OCI-LY1 (cell line): ENCODE data around the gene INS.

Source experiments
- H2AFZ ChIP-seq: fragments of 200-600 bp; sonication (generic), shearing (Covaris generic); 2 replicates; pipeline ENCODE4 v1.6.0; 2014; ENCODE audit warnings: antibody characterized with exemption, mild to moderate bottlenecking, low read length
- H3F3A ChIP-seq: fragments of 200-600 bp; sonication (generic), shearing (Covaris generic); 2 replicates; pipeline ENCODE4 v1.6.0; 2014; ENCODE audit warnings: mild to moderate bottlenecking, antibody characterized with exemption, low read length, moderate library complexity; ENCODE audit not compliant: insufficient read depth
- H3K27ac ChIP-seq: fragments of 200-600 bp; sonication (generic); 2 replicates; pipeline ENCODE4 v1.5.1; 2014; ENCODE audit warnings: low read length, mixed run types, mild to moderate bottlenecking, low read depth; ENCODE audit not compliant: poor library complexity, severe bottlenecking
- H3K27me3 ChIP-seq: fragments of 200-600 bp; sonication (generic); 2 replicates; pipeline ENCODE4 v1.6.0; 2014; ENCODE audit warnings: antibody characterized with exemption, mild to moderate bottlenecking, low read length, moderate library complexity; ENCODE audit not compliant: insufficient read depth
- H3K36me3 ChIP-seq: fragments of 200-600 bp; sonication (generic); 2 replicates; pipeline ENCODE4 v1.6.1; 2014; ENCODE audit warnings: mild to moderate bottlenecking, antibody characterized with exemption, low read length, moderate library complexity, mixed read lengths; ENCODE audit not compliant: insufficient read depth
- H3K4me1 ChIP-seq: fragments of 200-600 bp; sonication (generic); 2 replicates; pipeline ENCODE4 v1.5.1; 2014; ENCODE audit warnings: mild to moderate bottlenecking, low read length, moderate library complexity; ENCODE audit not compliant: insufficient read depth, severe bottlenecking
- H3K4me2 ChIP-seq: fragments of 200-600 bp; sonication (generic), shearing (Covaris generic); 2 replicates; pipeline ENCODE4 v1.6.1; 2014; ENCODE audit warnings: low read length
- H3K4me3 ChIP-seq: fragments of 200-600 bp; sonication (generic); 2 replicates; pipeline ENCODE4 v1.5.1; 2014; ENCODE audit warnings: low read length, low read depth, mild to moderate bottlenecking, mixed read lengths; ENCODE audit not compliant: poor library complexity, severe bottlenecking
- H3K79me2 ChIP-seq: fragments of 200-600 bp; shearing (Covaris generic); 2 replicates; pipeline ENCODE4 v1.6.1; 2016; ENCODE audit warnings: mixed run types, low read length, mixed read lengths; ENCODE audit not compliant: insufficient read depth
- H3K9ac ChIP-seq: fragments of 200-600 bp; sonication (generic), shearing (Covaris generic); 2 replicates; pipeline ENCODE4 v1.6.1; 2014; ENCODE audit warnings: mild to moderate bottlenecking, low read length, mixed read lengths
- H3K9me2 ChIP-seq: fragments of 200-600 bp; sonication (generic), shearing (Covaris generic); 2 replicates; pipeline ENCODE4 v1.6.1; 2014; ENCODE audit warnings: low read depth, mild to moderate bottlenecking, low read length, mixed read lengths
- H3K9me3 ChIP-seq: fragments of 200-600 bp; shearing (Covaris generic); 2 replicates; pipeline ENCODE4 v1.6.1; 2014; ENCODE audit warnings: low read length, mixed read lengths
- H4K20me1 ChIP-seq: fragments of 200-600 bp; sonication (generic), shearing (Covaris generic); 2 replicates; pipeline ENCODE4 v1.6.0; 2016; ENCODE audit warnings: mild to moderate bottlenecking, low read length; ENCODE audit not compliant: insufficient read depth
- EZH2 ChIP-seq: fragments of 200-600 bp; sonication (generic), shearing (Covaris generic); IDR thresholded peaks from 2 replicates; pipeline ENCODE4 v1.8.0; 2017; ENCODE audit warnings: borderline replicate concordance, mixed run types, mild to moderate bottlenecking, antibody characterized with exemption, low read length, moderate library complexity, mixed read lengths
- TF ChIP-seq, protein P1 (sequence below): fragments of 200-600 bp; sonication (generic), shearing (Covaris generic); IDR thresholded peaks from 2 replicates; pipeline ENCODE4 v1.5.1; 2017; ENCODE audit warnings: mild to moderate bottlenecking, antibody characterized with exemption, low read length, moderate library complexity, mixed read lengths

Gene INS

DNA sequence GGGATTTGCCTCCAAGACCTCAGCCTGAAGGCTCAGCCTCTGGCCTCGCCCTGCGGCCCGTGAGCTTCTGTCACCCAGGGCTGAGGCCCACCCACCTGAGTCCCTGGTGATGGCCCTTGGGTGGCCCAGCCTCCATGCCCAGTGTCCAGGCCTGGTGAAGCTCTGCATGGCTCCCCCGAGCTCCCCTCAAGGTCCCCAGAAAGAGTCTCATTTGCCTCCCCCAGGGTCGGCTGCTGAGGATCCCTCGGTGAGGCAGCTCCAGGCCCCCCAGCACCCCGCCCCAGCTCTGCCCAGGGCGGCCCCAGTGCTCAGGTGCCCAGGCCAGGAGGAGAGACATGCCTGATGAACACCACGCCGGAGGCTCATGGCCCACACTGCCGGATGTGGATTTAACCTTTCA, 12.8 kb upstream of the INS start:
- H3K27me3 ChIP-seq: peaks cover 8% of the 10 kb centered on the region; the same call in 1 of the 2 replicates

DNA sequence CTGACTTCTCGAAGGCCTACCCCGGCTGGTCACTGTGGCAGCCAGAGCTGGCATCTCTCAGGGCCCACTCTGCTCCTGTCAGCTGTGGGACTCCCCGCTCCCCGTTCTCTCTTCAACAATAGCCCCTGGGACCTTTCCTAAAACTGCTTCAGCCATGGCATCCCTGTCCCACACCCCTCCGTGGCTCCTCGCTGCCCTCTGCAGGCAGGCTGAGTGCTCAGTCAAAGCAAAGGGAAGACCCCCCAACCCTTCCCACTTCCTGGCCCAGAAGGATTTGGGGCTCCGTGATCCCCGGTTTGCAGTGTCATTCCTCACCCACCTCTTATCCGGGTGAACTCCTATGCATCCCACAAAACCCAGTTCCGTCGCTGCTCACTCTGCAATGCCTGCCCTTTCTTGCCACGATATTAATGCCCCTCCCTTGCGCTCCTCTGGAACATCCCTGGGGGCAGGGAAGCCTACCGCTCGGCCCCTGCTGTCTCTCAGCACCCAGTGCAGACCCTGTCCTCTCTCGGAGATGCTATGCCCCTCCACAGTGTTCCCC, 12.2 kb upstream of the INS start:
- Histone ChIP-seq H3K4me1 (no peaks in the 10 kb centered on the region), H4K20me1 (no peaks in the 10 kb centered on the region), H3K27ac (no peak overlapping the region), H3F3A (no peaks in the 10 kb centered on the region), H3K79me2 (no peaks in the 10 kb centered on the region), H3K36me3 (no peaks in the 10 kb centered on the region), H3K9ac (no peak overlapping the region), H3K9me3 (no peaks in the 10 kb centered on the region), H3K9me2 (no peaks in the 10 kb centered on the region), H3K4me3 (no peak overlapping the region), H3K27me3 (peaks cover 8% of the 10 kb centered on the region; the same call in 1 of the 2 replicates), H2AFZ (no peak overlapping the region), H3K4me2 (no peak overlapping the region)
- no peak for TF ChIP-seq EZH2
- TF ChIP-seq, protein P1, sequence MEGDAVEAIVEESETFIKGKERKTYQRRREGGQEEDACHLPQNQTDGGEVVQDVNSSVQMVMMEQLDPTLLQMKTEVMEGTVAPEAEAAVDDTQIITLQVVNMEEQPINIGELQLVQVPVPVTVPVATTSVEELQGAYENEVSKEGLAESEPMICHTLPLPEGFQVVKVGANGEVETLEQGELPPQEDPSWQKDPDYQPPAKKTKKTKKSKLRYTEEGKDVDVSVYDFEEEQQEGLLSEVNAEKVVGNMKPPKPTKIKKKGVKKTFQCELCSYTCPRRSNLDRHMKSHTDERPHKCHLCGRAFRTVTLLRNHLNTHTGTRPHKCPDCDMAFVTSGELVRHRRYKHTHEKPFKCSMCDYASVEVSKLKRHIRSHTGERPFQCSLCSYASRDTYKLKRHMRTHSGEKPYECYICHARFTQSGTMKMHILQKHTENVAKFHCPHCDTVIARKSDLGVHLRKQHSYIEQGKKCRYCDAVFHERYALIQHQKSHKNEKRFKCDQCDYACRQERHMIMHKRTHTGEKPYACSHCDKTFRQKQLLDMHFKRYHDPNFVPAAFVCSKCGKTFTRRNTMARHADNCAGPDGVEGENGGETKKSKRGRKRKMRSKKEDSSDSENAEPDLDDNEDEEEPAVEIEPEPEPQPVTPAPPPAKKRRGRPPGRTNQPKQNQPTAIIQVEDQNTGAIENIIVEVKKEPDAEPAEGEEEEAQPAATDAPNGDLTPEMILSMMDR: peak; percentile 21; the same call in 1 of the 2 replicates

More for the DNA sequence above, 12.8 kb upstream of the INS start:
- Histone ChIP-seq H3K4me3 (no peak overlapping the region), H2AFZ (no peak overlapping the region), H3K36me3 (no peaks in the 10 kb centered on the region), H3F3A (no peaks in the 10 kb centered on the region), H4K20me1 (no peaks in the 10 kb centered on the region), H3K4me2 (no peak overlapping the region), H3K4me1 (no peaks in the 10 kb centered on the region), H3K79me2 (no peaks in the 10 kb centered on the region), H3K9ac (no peak overlapping the region), H3K9me2 (no peaks in the 10 kb centered on the region), H3K9me3 (no peaks in the 10 kb centered on the region), H3K27ac (no peak overlapping the region)
- no peak for TF ChIP-seq EZH2

GRCh38 chr11:2172676-2173075, 11.7 kb upstream of the INS start:
- Histone ChIP-seq H4K20me1 (no peaks in the 10 kb centered on the region), H3K4me1 (no peaks in the 10 kb centered on the region), H3K4me2 (no peak overlapping the region), H3K9me2 (no peaks in the 10 kb centered on the region), H3K9ac (no peak overlapping the region), H3K4me3 (no peak overlapping the region), H3K27ac (no peak overlapping the region), H3K9me3 (no peaks in the 10 kb centered on the region), H2AFZ (no peak overlapping the region), H3K79me2 (no peaks in the 10 kb centered on the region), H3F3A (no peaks in the 10 kb centered on the region), H3K36me3 (no peaks in the 10 kb centered on the region), H3K27me3 (peaks cover 8% of the 10 kb centered on the region; the same call in 1 of the 2 replicates)
- no peak for TF ChIP-seq EZH2
- TF ChIP-seq, protein P1: no peak

DNA sequence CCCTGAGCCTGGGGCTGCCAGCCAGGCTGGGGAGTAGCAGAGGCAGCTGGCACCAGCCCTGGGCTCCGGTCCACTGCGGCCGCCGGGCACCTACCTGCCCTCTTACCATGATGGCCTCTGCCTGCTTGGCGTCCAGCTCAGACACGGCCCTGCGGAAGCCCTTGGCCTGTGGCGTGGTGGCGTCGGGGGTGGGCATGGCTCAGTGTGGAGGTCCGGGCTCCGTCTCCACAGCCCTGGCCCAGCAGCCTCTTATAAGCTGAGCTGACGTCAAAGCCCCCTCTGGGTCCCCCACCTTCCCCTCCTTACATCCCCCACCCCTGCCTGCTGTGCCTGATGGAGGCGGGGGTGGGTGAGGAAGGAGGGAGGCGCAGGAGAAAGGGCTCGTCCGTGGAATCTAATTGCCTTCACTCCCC, 10.6 kb upstream of the INS start, which contains the start of gene TH:
Gene TH (minus strand): TSS at position 225 of the 413 bp plus-strand sequence. CDS start 29 bp downstream, at position 196.
- Histone ChIP-seq H3K9me2 (no peaks in the 10 kb centered on the region), H3K9ac (no peak within 1 kb of the TSS), H3K4me1 (no peaks in the 10 kb centered on the region), H3K9me3 (no peaks in the 10 kb centered on the region), H3K36me3 (no peaks in the 10 kb centered on the region), H3K4me3 (no peak within 1 kb of the TSS), H2AFZ (no peak within 1 kb of the TSS), H3K27ac (no peak within 1 kb of the TSS), H3F3A (no peaks in the 10 kb centered on the region), H3K79me2 (no peaks in the 10 kb centered on the region), H4K20me1 (no peaks in the 10 kb centered on the region), H3K4me2 (no peak within 1 kb of the TSS), H3K27me3 (peaks cover 8% of the 10 kb centered on the region; the same call in 1 of the 2 replicates)
- TF ChIP-seq EZH2: no peak
- TF ChIP-seq, protein P1: no peak
